NT2/D1 (cell line): ENCODE results near the gene GCAT.

Experiments used
- SUZ12 ChIP-seq: IDR thresholded peaks from 2 replicates; pipeline ENCODE4 v1.6.1; 2011; ENCODE audit not compliant: insufficient read length, insufficient read depth; ENCODE audit errors: extremely low read depth
- YY1 ChIP-seq: IDR thresholded peaks from 2 replicates; pipeline ENCODE4 v1.6.1; 2011; ENCODE audit not compliant: insufficient read length, insufficient read depth
- ZNF274 ChIP-seq: IDR thresholded peaks from 2 replicates; pipeline ENCODE4 v1.6.1; 2011; ENCODE audit warnings: mild to moderate bottlenecking, low read depth, low read length

GRCh38 chr22:37831472-37831871 lies 23.7 kb downstream of the GCAT start:
- TF ChIP-seq ZNF274 (no peak), YY1 (no peak), SUZ12 (no peak)
